Ovary (tissue), 3 donors: Measurements from ENCODE around the gene TNIK.
"Not testable (repeated sequence)": the region's sequence is repeated elsewhere in the genome, so short reads cannot be mapped to it uniquely, and the experiment has no call there.

ENCODE experiments used
- POLR2A ChIP-seq: fragments of 450-650 bp; IDR thresholded peaks from one replicate; pipeline ENCODE4 v1.6.1; 2017; ENCODE audit warnings: antibody characterized with exemption, mild to moderate bottlenecking, moderate library complexity
- TF ChIP-seq, protein P1 (sequence below), 3 donors: fragments of 450-650 bp in 2 of 3; fragments of 200-600 bp in 1 of 3; IDR thresholded peaks; one replicate each; pipeline versions ENCODE4 v1.5.1 to v1.8.0; 2016 to 2022; ENCODE audit warnings: antibody characterized with exemption in 3 of 3, mild to moderate bottlenecking in 1 of 3
- donor health status: DM: no; HTN: no; CAD: no.

DNA sequence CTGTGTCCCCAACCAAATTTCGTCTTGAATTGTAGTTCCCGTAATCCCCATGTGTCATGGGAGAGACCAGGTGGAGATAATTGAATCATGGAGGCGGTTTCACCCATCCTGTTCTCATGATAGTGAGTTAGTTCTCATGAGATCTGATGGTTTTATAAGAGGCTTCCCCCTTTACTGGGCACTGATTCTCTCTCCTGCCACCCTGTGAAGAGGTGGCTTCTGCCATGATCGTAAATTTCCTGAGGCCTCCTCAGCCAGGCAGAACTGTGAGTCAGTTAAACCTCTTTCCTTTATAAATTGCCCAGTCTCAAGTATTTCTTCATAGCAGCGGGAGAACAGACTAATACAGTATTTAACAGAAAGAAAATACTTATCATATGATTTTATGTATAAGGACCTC, 93.5 kb downstream of the TNIK start:
- TF ChIP-seq, protein P1, sequence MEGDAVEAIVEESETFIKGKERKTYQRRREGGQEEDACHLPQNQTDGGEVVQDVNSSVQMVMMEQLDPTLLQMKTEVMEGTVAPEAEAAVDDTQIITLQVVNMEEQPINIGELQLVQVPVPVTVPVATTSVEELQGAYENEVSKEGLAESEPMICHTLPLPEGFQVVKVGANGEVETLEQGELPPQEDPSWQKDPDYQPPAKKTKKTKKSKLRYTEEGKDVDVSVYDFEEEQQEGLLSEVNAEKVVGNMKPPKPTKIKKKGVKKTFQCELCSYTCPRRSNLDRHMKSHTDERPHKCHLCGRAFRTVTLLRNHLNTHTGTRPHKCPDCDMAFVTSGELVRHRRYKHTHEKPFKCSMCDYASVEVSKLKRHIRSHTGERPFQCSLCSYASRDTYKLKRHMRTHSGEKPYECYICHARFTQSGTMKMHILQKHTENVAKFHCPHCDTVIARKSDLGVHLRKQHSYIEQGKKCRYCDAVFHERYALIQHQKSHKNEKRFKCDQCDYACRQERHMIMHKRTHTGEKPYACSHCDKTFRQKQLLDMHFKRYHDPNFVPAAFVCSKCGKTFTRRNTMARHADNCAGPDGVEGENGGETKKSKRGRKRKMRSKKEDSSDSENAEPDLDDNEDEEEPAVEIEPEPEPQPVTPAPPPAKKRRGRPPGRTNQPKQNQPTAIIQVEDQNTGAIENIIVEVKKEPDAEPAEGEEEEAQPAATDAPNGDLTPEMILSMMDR (IDR thresholded peaks at IDR 0.05) = not testable (repeated sequence)
- TF ChIP-seq POLR2A = not testable (repeated sequence)
